ENCODE results near the gene FBXO42. TPM values are rescaled to one million over a fixed set of nuclear protein-coding genes. Genes with fewer than 3 reads are reported as not detected.

Gene FBXO42
- total and polyA plus RNA-seq, 9 of the 15 experiments (the other 6 are each of a cell fraction or from before 2014, with no cell fraction given) = 7.2 to 24.8 (median 17.4) TPM

DNA sequence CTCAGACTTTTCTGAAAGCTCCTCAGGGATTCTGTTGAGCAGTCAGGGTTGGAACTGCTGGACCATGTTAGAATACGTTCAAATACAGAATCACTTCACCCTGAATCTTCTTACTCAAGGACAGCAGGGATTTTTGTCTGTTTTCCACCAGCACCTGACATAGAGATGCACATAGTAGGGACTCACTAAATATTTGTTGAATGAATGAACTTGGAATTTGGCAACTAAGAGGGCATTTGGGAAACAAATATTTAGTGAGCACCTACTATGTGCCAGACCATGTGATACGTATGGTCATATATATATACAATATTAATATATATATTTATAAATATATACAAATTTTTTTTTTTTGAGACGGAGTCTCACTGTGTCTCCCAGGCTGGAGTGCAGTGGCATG is 4.6 kb upstream of the FBXO42 start:
- TF ChIP-seq, protein P1, sequence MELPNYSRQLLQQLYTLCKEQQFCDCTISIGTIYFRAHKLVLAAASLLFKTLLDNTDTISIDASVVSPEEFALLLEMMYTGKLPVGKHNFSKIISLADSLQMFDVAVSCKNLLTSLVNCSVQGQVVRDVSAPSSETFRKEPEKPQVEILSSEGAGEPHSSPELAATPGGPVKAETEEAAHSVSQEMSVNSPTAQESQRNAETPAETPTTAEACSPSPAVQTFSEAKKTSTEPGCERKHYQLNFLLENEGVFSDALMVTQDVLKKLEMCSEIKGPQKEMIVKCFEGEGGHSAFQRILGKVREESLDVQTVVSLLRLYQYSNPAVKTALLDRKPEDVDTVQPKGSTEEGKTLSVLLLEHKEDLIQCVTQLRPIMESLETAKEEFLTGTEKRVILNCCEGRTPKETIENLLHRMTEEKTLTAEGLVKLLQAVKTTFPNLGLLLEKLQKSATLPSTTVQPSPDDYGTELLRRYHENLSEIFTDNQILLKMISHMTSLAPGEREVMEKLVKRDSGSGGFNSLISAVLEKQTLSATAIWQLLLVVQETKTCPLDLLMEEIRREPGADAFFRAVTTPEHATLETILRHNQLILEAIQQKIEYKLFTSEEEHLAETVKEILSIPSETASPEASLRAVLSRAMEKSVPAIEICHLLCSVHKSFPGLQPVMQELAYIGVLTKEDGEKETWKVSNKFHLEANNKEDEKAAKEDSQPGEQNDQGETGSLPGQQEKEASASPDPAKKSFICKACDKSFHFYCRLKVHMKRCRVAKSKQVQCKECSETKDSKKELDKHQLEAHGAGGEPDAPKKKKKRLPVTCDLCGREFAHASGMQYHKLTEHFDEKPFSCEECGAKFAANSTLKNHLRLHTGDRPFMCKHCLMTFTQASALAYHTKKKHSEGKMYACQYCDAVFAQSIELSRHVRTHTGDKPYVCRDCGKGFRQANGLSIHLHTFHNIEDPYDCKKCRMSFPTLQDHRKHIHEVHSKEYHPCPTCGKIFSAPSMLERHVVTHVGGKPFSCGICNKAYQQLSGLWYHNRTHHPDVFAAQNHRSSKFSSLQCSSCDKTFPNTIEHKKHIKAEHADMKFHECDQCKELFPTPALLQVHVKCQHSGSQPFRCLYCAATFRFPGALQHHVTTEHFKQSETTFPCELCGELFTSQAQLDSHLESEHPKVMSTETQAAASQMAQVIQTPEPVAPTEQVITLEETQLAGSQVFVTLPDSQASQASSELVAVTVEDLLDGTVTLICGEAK (IDR thresholded peaks at IDR 0.05) = no peak
- TF ChIP-seq, protein P1 (CRISPR knock-in tag; IDR thresholded peaks at IDR 0.05) = no peak
- TF ChIP-seq ZKSCAN1 (IDR thresholded peaks at IDR 0.05; ENCODE audit: low read depth, low read length) = peak; percentile 97
- Histone ChIP-seq H3K27me3 (ENCODE audit: control insufficient read depth in 2 of 2, insufficient read depth in 2 of 2, low read length in 2 of 2) (no peaks in the 10 kb centered on the region), H3K27ac (ENCODE audit: extremely low read depth, low read depth, low read length) (no peak overlapping the region), H3K79me2 (ENCODE audit: control insufficient read depth, insufficient read depth, low read length) (peaks cover 10% of the 10 kb centered on the region), H4K20me1 (replicated peaks; ENCODE audit: control insufficient read depth, insufficient read depth, low read length) (no peaks in the 10 kb centered on the region; the same call in 1 of the 2 replicates), H3K4me2 (ENCODE audit: insufficient read depth, low read length) (no peak overlapping the region), H3K4me3 (no peak overlapping the region), H3K9me1 (ENCODE audit: control insufficient read depth, insufficient read depth, low read length) (no peaks in the 10 kb centered on the region), H3K36me3 (ENCODE audit: control insufficient read depth, insufficient read depth, low read length) (no peaks in the 10 kb centered on the region; the same call in 2 of the 3 replicates), H3K9me3 (replicated peaks; ENCODE audit: control insufficient read depth, insufficient read depth, low read depth, low read length) (no peaks in the 10 kb centered on the region), H3K4me1 (replicated peaks in 1 of 2; ENCODE audit: control insufficient read depth in 2 of 2, insufficient read depth in 2 of 2, low read length in 2 of 2) (peaks cover 7 to 11% of the 10 kb centered on the region in 2 experiments), H3K9ac (ENCODE audit: insufficient read depth in 1 of 2, low read depth in 2 of 2, low read length in 2 of 2) (no peak overlapping the region), H2AFZ (ENCODE audit: low read depth, low read length) (no peak overlapping the region)
- ChIA-PET CTCF (ENCODE audit: low intra/inter-chr PET ratio) (no interaction called here), POLR2A (interaction anchor here (1.7 to 2.7 kb wide), 2 partner anchors 11 to 112 kb away, joined by 6 read pairs; no protein-coding TSS in a partner anchor)
- no peak for FAIRE-seq
- WGBS (ENCODE audit: insufficient coverage, low coverage, missing lambda C conversion rate) = 62% methylated on average over 3 of the region's 3 CpGs
- no TSS peak for BruUV-seq (replicated peaks)
- no peak for ATAC-seq
- in situ Hi-C loops (cut with MboI) (no loop called here), intact Hi-C loops (cut with micrococcal nuclease) (no loop called here)
- DNase-seq (ENCODE audit: extremely low read depth in 1 of 4, low spot score in 3 of 4) = no peak

Measured in K562 (cell line).